ENCODE results near the gene GALP. TPM values are rescaled to one million over a fixed set of nuclear protein-coding genes. Genes with fewer than 3 reads are reported as not detected.

Gene GALP
- total and polyA plus RNA-seq, 4 donors = 0.08 to 0.63 TPM; not detected in 2

DNA sequence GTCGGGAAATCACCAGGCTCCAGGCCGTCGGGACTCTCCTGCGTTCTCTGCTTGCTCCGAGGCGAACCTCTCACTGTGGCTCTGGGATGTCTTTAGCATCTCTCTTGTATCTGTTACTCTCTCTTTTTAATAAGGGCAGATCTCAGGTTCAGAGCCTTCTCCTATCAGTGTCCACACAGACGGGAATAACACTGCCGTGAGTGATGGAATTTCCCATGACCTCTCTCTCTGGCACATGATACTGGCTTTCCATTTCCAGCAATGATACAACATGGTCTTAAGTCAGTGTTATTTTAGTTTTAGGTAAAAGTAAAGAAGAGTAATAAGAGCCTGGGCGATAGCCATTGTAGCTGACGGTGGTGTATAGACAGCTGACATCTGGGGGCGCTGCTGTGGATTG lies 25.4 kb upstream of the GALP start:
- peaks cover 9 to 21% (median 11%) of the 10 kb centered on the region in 4 donors for H3K36me3 ChIP-seq (ENCODE audit: control insufficient read depth in 4 of 4, insufficient read depth in 3 of 4, low read depth in 1 of 4, low read length in 3 of 4)
- TF ChIP-seq, protein P1, sequence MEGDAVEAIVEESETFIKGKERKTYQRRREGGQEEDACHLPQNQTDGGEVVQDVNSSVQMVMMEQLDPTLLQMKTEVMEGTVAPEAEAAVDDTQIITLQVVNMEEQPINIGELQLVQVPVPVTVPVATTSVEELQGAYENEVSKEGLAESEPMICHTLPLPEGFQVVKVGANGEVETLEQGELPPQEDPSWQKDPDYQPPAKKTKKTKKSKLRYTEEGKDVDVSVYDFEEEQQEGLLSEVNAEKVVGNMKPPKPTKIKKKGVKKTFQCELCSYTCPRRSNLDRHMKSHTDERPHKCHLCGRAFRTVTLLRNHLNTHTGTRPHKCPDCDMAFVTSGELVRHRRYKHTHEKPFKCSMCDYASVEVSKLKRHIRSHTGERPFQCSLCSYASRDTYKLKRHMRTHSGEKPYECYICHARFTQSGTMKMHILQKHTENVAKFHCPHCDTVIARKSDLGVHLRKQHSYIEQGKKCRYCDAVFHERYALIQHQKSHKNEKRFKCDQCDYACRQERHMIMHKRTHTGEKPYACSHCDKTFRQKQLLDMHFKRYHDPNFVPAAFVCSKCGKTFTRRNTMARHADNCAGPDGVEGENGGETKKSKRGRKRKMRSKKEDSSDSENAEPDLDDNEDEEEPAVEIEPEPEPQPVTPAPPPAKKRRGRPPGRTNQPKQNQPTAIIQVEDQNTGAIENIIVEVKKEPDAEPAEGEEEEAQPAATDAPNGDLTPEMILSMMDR (IDR thresholded peaks at IDR 0.05; ENCODE audit: low read depth, low read length, missing input control) = no peak
- TF ChIP-seq FOXA1 (IDR thresholded peaks at IDR 0.05) = no peak
- no peak for TF ChIP-seq SP1 (IDR thresholded peaks at IDR 0.05)
- TF ChIP-seq JUND (IDR thresholded peaks at IDR 0.05) = no peak
- TF ChIP-seq TAF1 (conservative IDR thresholded peaks at IDR 0.05) = no peak
- TF ChIP-seq, protein P2, sequence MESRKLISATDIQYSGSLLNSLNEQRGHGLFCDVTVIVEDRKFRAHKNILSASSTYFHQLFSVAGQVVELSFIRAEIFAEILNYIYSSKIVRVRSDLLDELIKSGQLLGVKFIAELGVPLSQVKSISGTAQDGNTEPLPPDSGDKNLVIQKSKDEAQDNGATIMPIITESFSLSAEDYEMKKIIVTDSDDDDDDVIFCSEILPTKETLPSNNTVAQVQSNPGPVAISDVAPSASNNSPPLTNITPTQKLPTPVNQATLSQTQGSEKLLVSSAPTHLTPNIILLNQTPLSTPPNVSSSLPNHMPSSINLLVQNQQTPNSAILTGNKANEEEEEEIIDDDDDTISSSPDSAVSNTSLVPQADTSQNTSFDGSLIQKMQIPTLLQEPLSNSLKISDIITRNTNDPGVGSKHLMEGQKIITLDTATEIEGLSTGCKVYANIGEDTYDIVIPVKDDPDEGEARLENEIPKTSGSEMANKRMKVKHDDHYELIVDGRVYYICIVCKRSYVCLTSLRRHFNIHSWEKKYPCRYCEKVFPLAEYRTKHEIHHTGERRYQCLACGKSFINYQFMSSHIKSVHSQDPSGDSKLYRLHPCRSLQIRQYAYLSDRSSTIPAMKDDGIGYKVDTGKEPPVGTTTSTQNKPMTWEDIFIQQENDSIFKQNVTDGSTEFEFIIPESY (IDR thresholded peaks at IDR 0.05) = no peak
- no peak for DNase-seq (ENCODE audit: low spot score)
- H3K27ac ChIP-seq (ENCODE audit: low read depth in 1 of 2, low read length in 2 of 2) = no peak overlapping the region
- H3K4me3 ChIP-seq (ENCODE audit: low read depth in 1 of 3, low read length in 3 of 3) = no peak overlapping the region
- H3K9ac ChIP-seq (ENCODE audit: low read depth in 1 of 2, low read length in 2 of 2) = no peak overlapping the region
- 88% methylated on average over 11 of the region's 11 CpGs for WGBS
- H3K9me3 ChIP-seq (ENCODE audit: control insufficient read depth in 4 of 4, low read length in 3 of 4) = no peaks in the 10 kb centered on the region
- peaks cover under 1 to 26% (median 22%) of the 10 kb centered on the region in 4 donors for H3K4me1 ChIP-seq (ENCODE audit: control insufficient read depth in 4 of 4, insufficient read depth in 4 of 4, low read length in 3 of 4)
- no peaks in the 10 kb centered on the region for H3K27me3 ChIP-seq (ENCODE audit: control insufficient read depth in 4 of 4, insufficient read depth in 4 of 4, low read length in 3 of 4)

DNA sequence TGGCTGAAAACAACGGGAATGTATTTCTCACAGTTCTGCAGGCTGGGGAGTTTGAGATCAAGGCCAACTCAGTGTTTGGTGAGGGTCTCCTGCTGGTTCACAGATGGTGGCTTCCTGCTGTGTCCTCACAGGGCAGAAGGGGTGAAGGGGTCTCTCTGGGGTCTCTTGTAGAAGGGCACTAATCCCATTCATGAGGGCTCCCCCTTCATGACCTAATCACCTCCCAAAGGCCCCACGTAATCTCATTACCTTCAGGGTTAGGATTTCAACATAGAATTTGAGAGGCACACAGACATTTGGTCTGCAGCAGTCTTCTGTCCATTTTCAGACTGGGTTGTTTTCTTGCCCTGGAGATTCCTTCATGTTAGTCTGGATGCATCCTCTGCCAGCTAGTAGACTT lies 23.2 kb upstream of the GALP start:
- DNase-seq (ENCODE audit: low spot score) = no peak
- TF ChIP-seq, protein P3, sequence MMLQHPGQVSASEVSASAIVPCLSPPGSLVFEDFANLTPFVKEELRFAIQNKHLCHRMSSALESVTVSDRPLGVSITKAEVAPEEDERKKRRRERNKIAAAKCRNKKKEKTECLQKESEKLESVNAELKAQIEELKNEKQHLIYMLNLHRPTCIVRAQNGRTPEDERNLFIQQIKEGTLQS (IDR thresholded peaks at IDR 0.05) = no peak
- TF ChIP-seq FOXA1 (IDR thresholded peaks at IDR 0.05) (no peak), YY1 (IDR thresholded peaks at IDR 0.05) (no peak), RAD21 (IDR thresholded peaks at IDR 0.05) (no peak), RXRA (IDR thresholded peaks at IDR 0.05) (no peak), JUND (IDR thresholded peaks at IDR 0.05) (no peak), HNF4A (conservative IDR thresholded peaks at IDR 0.05) (no peak)
- TF ChIP-seq, protein P4, sequence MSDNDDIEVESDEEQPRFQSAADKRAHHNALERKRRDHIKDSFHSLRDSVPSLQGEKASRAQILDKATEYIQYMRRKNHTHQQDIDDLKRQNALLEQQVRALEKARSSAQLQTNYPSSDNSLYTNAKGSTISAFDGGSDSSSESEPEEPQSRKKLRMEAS (IDR thresholded peaks at IDR 0.05) = no peak
- TF ChIP-seq, protein P1 (IDR thresholded peaks at IDR 0.05; ENCODE audit: low read depth, low read length, missing input control) = no peak
- TF ChIP-seq, protein P2 (IDR thresholded peaks at IDR 0.05) = no peak
- 76% methylated on average over 2 of the region's 2 CpGs for WGBS
- H3K27me3 ChIP-seq (ENCODE audit: control insufficient read depth in 4 of 4, insufficient read depth in 4 of 4, low read length in 3 of 4) = no peaks in the 10 kb centered on the region
- no peak overlapping the region for H3K4me3 ChIP-seq (ENCODE audit: low read depth in 1 of 3, low read length in 3 of 3)
- H3K27ac ChIP-seq (ENCODE audit: low read depth in 1 of 2, low read length in 2 of 2) = peak overlapping the region in 1 of 2 donors; percentile 9
- no peaks in the 10 kb centered on the region for H3K9me3 ChIP-seq (ENCODE audit: control insufficient read depth in 4 of 4, low read length in 3 of 4)
- H3K9ac ChIP-seq (ENCODE audit: low read depth in 1 of 2, low read length in 2 of 2) = no peak overlapping the region
- H3K36me3 ChIP-seq (ENCODE audit: control insufficient read depth in 4 of 4, insufficient read depth in 3 of 4, low read depth in 1 of 4, low read length in 3 of 4) = peaks cover 5 to 28% (median 8%) of the 10 kb centered on the region in 4 donors
- H3K4me1 ChIP-seq (ENCODE audit: control insufficient read depth in 4 of 4, insufficient read depth in 4 of 4, low read length in 3 of 4) = peaks cover 0 to 18% (median 15%) of the 10 kb centered on the region in 4 donors
